Keratinocyte (primary cell): Measurements from ENCODE around the gene SELENOT. TPM values are rescaled to one million over a fixed set of nuclear protein-coding genes. Genes with fewer than 3 reads are reported as not detected.

Source experiments
- DNase-seq: peaks from one replicate; pipeline ENCODE4 v3.0.0-alpha.2; 2011; ENCODE audit warnings: low read depth, missing footprints, low spot score
- FAIRE-seq: peaks from 2 replicates; lab custom pipeline; 2011; peaks lifted over from hg19 to GRCh38; lab: Jason Lieb, UNC
- H2AFZ ChIP-seq: 2 replicates; pipeline ENCODE4 v1.6.0; 2012; ENCODE audit warnings: low read length, control low read depth, inconsistent platforms; ENCODE audit not compliant: control insufficient read depth
- H3K27ac ChIP-seq: 2 replicates; pipeline ENCODE4 v1.5.1; 2011; ENCODE audit warnings: low read length; ENCODE audit not compliant: control insufficient read depth, insufficient read depth
- H3K27me3 ChIP-seq: 3 replicates; pipeline ENCODE4 v1.6.0; 2011; ENCODE audit warnings: low read length; ENCODE audit not compliant: control insufficient read depth, insufficient read depth; ENCODE audit errors: extremely low read depth
- H3K36me3 ChIP-seq, 2 experiments: 2 replicates in 1 of 2; 3 replicates in 1 of 2; pipeline ENCODE4 v1.5.1; 2011; ENCODE audit warnings: low read length in 2 of 2, mild to moderate bottlenecking in 1 of 2; ENCODE audit not compliant: control insufficient read depth in 2 of 2, insufficient read depth in 2 of 2; ENCODE audit errors: extremely low read depth in 1 of 2
- H3K4me1 ChIP-seq: 3 replicates; pipeline ENCODE4 v1.5.1; 2011; ENCODE audit warnings: low read length; ENCODE audit not compliant: control insufficient read depth, insufficient read depth; ENCODE audit errors: extremely low read depth
- H3K4me2 ChIP-seq: 3 replicates; pipeline ENCODE4 v1.6.0; 2011; ENCODE audit warnings: low read depth, low read length; ENCODE audit not compliant: control insufficient read depth, insufficient read depth; ENCODE audit errors: extremely low read depth
- H3K4me3 ChIP-seq, 3 experiments: fragments of 200-600 bp in 1 of 3; sonication (generic) in 1 of 3; 2 replicates in 2 of 3; 3 replicates in 1 of 3; pipeline ENCODE4 v1.5.1; 2011 to 2016; ENCODE audit warnings: low read length in 3 of 3, mild to moderate bottlenecking in 3 of 3, control low read depth in 2 of 3, inconsistent platforms in 1 of 3, low read depth in 1 of 3, mixed read lengths in 1 of 3, mixed run types in 1 of 3, moderate library complexity in 1 of 3; ENCODE audit not compliant: control insufficient read depth in 2 of 3, insufficient read depth in 2 of 3; ENCODE audit errors: extremely low read depth in 1 of 3
- H3K79me2 ChIP-seq: 2 replicates; pipeline ENCODE4 v1.6.0; 2012; ENCODE audit warnings: low read length; ENCODE audit not compliant: control insufficient read depth, insufficient read depth
- H3K9ac ChIP-seq: 3 replicates; pipeline ENCODE4 v1.6.0; 2011; ENCODE audit warnings: low read length; ENCODE audit not compliant: control insufficient read depth, insufficient read depth; ENCODE audit errors: extremely low read depth
- H3K9me1 ChIP-seq: 3 replicates; pipeline ENCODE4 v1.6.0; 2011; ENCODE audit warnings: low read length; ENCODE audit not compliant: control insufficient read depth, insufficient read depth; ENCODE audit errors: extremely low read depth
- H3K9me3 ChIP-seq: 2 replicates; pipeline ENCODE4 v1.5.1; 2012; ENCODE audit warnings: low read depth, low read length; ENCODE audit not compliant: control insufficient read depth
- H4K20me1 ChIP-seq: 3 replicates; pipeline ENCODE4 v1.6.0; 2011; ENCODE audit warnings: low read length; ENCODE audit not compliant: control insufficient read depth, insufficient read depth; ENCODE audit errors: extremely low read depth
- EZH2 ChIP-seq: IDR thresholded peaks from one replicate; pipeline ENCODE4 v1.6.1; 2012; ENCODE audit warnings: inconsistent platforms, mild to moderate bottlenecking, low read length, moderate library complexity
- dilution Hi-C: fragments of 300-500 bp; cut with MboI; formaldehyde crosslinking; loops from one replicate; pipeline ENCODE4 v1.7.0; 2020; ENCODE audit warnings: low sequenced_read_pairs; ENCODE audit not compliant: extremely low pct_ligation_motif_present
- polyA plus RNA-seq, 5 experiments: library from polyadenylated mRNA; depleted of rRNA in 3 of 5; stranded (reverse) in 3 of 5; stranded (forward) in 1 of 5; unstranded in 1 of 5; fragments of >200 nt; gene quantifications; 1 replicate in 1 of 5; 2 replicates in 3 of 5; 3 replicates in 1 of 5; pipeline versions ENCODE4 v1.2.1 to v1.2.3, GENCODE V29; 2011 to 2012; ENCODE audit warnings: missing spikeins in 2 of 5, low read depth in 1 of 5, low replicate concordance in 1 of 5
- TF ChIP-seq, protein P1 (sequence below), 3 experiments: IDR thresholded peaks in 1 of 3; conservative IDR thresholded peaks in 1 of 3; optimal IDR thresholded peaks in 1 of 3; 2 replicates in 2 of 3; 3 replicates in 1 of 3; pipeline versions ENCODE3 to v1.5.1; 2011; ENCODE audit warnings: low read length in 3 of 3, mild to moderate bottlenecking in 3 of 3, moderate library complexity in 2 of 3, control low read depth in 1 of 3, inconsistent platforms in 1 of 3; ENCODE audit not compliant: insufficient read depth in 2 of 3; ENCODE audit errors: extremely low read depth in 1 of 3

The SELENOT gene
- polyA plus RNA-seq, 1 donor (not counting 4 experiments of a cell fraction or from before 2014, with no cell fraction given): 597 TPM

DNA sequence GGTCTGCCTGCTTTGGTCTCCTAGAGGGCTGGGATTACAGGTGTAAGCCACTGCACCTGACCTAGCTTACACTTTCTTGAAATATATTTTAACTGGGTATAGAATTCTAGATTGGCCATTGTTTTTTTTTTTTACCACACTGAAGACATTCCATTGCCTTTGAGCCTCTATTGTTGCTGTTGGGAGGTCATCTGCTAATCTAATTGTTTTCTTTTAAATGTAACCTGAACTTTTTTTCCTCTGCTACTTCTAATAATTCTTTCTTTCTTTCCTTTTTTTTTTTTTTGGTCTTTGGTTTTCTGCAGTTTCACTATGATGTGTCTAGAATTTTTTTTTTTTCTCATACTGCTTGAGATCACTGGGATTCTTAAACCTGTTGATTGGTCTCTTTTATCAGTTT is 72.5 kb downstream of the SELENOT start:
- DNase-seq (no peak), FAIRE-seq (no peak)
- dilution Hi-C loops: no loop called here
- TF ChIP-seq, protein P1, sequence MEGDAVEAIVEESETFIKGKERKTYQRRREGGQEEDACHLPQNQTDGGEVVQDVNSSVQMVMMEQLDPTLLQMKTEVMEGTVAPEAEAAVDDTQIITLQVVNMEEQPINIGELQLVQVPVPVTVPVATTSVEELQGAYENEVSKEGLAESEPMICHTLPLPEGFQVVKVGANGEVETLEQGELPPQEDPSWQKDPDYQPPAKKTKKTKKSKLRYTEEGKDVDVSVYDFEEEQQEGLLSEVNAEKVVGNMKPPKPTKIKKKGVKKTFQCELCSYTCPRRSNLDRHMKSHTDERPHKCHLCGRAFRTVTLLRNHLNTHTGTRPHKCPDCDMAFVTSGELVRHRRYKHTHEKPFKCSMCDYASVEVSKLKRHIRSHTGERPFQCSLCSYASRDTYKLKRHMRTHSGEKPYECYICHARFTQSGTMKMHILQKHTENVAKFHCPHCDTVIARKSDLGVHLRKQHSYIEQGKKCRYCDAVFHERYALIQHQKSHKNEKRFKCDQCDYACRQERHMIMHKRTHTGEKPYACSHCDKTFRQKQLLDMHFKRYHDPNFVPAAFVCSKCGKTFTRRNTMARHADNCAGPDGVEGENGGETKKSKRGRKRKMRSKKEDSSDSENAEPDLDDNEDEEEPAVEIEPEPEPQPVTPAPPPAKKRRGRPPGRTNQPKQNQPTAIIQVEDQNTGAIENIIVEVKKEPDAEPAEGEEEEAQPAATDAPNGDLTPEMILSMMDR (optimal IDR thresholded peaks at IDR 0.05 in 1 of 3, IDR thresholded peaks at IDR 0.05 in 1 of 3, conservative IDR thresholded peaks at IDR 0.05 in 1 of 3; ENCODE audit: extremely low read depth in 1 of 3, insufficient read depth in 2 of 3, low read length in 3 of 3): no peak
- TF ChIP-seq EZH2: no peak
- H3K4me3 ChIP-seq: no peak overlapping the region
- H3K9me3 ChIP-seq: no peaks in the 10 kb centered on the region
- no peak overlapping the region for H2AFZ ChIP-seq
- no peak overlapping the region for H3K9ac ChIP-seq
- H3K79me2 ChIP-seq: no peaks in the 10 kb centered on the region
- no peak overlapping the region for H3K27ac ChIP-seq
- no peaks in the 10 kb centered on the region for H3K4me1 ChIP-seq
- H3K4me2 ChIP-seq: no peak overlapping the region
- no peaks in the 10 kb centered on the region for H3K36me3 ChIP-seq
- H3K27me3 ChIP-seq: no peaks in the 10 kb centered on the region
- H4K20me1 ChIP-seq: no peaks in the 10 kb centered on the region
- H3K9me1 ChIP-seq: no peaks in the 10 kb centered on the region

Other genes with a start within 250 kb of the SELENOT start
- gene TSC22D2, start 195.0 kb upstream of the SELENOT start, polyA plus RNA-seq: 16.3 to 22.3 TPM (median 19.3 TPM) in 3 replicates
- 56.2 to 84.2 TPM (median 61.8 TPM) in 3 replicates for gene SERP1, start 56.8 kb upstream of the SELENOT start, polyA plus RNA-seq
- 51.3 to 147 TPM (median 104 TPM) in 3 replicates for gene EIF2A, start 56.5 kb upstream of the SELENOT start, polyA plus RNA-seq
- gene ERICH6, start 100.6 kb downstream of the SELENOT start, polyA plus RNA-seq: 0.03 TPM in 2 of 3 replicates, not detected in the other
- gene SIAH2, start 159.8 kb downstream of the SELENOT start, polyA plus RNA-seq: 32.5 to 65.7 TPM (median 44.8 TPM) in 3 replicates